ENCODE data around the gene EBP. TPM values are rescaled to one million over a fixed set of nuclear protein-coding genes. Genes with fewer than 3 reads are reported as not detected.

The EBP gene
- total and polyA plus RNA-seq, 2 experiments from 2014 or later: 128 to 176 TPM

DNA sequence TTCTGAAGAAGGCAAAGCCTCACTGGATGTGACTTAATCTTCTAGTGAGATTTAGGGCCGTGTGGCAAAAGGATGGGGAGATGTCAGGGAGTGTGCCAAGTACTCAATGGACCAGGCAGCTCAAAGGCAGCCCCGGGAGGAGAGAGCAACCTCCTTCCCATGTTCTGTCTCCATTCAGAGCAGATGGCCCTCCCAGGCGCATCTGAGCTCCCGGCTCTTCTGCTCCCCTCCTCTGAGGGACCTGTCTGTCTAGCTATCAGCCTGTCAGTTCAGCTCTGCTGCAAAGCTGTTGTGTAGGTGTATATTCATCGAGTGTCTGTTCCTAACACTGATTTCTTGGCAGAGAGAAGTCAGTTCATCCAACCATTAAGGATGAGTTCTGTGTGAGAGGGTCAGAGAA lies 23.7 kb upstream of the EBP start:
- H3K4me1 ChIP-seq (ENCODE audit: insufficient read depth): no peaks in the 10 kb centered on the region
- ATAC-seq (no peak), DNase-seq (ENCODE audit: low spot score) (no peak)
- H3K4me2 ChIP-seq: no peak overlapping the region
- no peak overlapping the region for H3K4me3 ChIP-seq
- H3K4me1 Mint-ChIP-seq: no peaks in the 10 kb centered on the region
- H2AFZ ChIP-seq: no peak overlapping the region
- no peaks in the 10 kb centered on the region for H3K36me3 ChIP-seq (ENCODE audit: insufficient read depth)
- H4K20me1 ChIP-seq (replicated peaks; ENCODE audit: insufficient read depth): no peaks in the 10 kb centered on the region
- H3K36me3 Mint-ChIP-seq (ENCODE audit: low read depth): no peaks in the 10 kb centered on the region
- no peak for TF ChIP-seq ETS1 (IDR thresholded peaks at IDR 0.05)
- no peak for TF ChIP-seq CTCF (conservative IDR thresholded peaks at IDR 0.05; ENCODE audit: low read depth in 2 of 2)
- TF ChIP-seq REST (IDR thresholded peaks at IDR 0.05; ENCODE audit: unreplicated experiment): no peak
- no peak for TF ChIP-seq NANOG (IDR thresholded peaks at IDR 0.05; ENCODE audit: borderline replicate concordance)
- TF ChIP-seq ZNF462 (CRISPR knock-in tag; IDR thresholded peaks at IDR 0.05): no peak
- TF ChIP-seq CREB1 (CRISPR knock-in tag; IDR thresholded peaks at IDR 0.05; ENCODE audit: low read depth): no peak
- TF ChIP-seq STAT1 (IDR thresholded peaks at IDR 0.05; ENCODE audit: unreplicated experiment): no peak
- no peak for TF ChIP-seq ZNF331 (CRISPR knock-in tag; IDR thresholded peaks at IDR 0.05; ENCODE audit: low read depth)
- TF ChIP-seq POLR2AphosphoS5 (IDR thresholded peaks at IDR 0.05; ENCODE audit: low read depth): no peak
- no peak for TF ChIP-seq JUNB (IDR thresholded peaks at IDR 0.05; ENCODE audit: unreplicated experiment)
- no peak for TF ChIP-seq ZNF114 (CRISPR knock-in tag; IDR thresholded peaks at IDR 0.05)
- H3F3A ChIP-seq (replicated peaks; ENCODE audit: low read depth): no peaks in the 10 kb centered on the region
- H3K27ac Mint-ChIP-seq: no peak overlapping the region
- peaks cover 2% of the 10 kb centered on the region for H3K27me3 Mint-ChIP-seq (ENCODE audit: insufficient read depth, low read depth, poor library complexity)
- no peak overlapping the region for H3K4me3 Mint-ChIP-seq
- no peaks in the 10 kb centered on the region for H3K9me2 ChIP-seq (ENCODE audit: insufficient read depth)
- no peaks in the 10 kb centered on the region for H3K79me2 ChIP-seq (replicated peaks; ENCODE audit: insufficient read depth)
- H3K27me3 ChIP-seq (ENCODE audit: insufficient read depth): no peaks in the 10 kb centered on the region
- no peaks in the 10 kb centered on the region for H3K9me3 Mint-ChIP-seq
- H3K27ac ChIP-seq (ENCODE audit: low read depth): no peak overlapping the region

Data from GM23338 (cell line).